ENCODE results near the gene TRIM56. TPM values are rescaled to one million over a fixed set of nuclear protein-coding genes. Genes with fewer than 3 reads are reported as not detected.

The TRIM56 gene
- total and polyA plus RNA-seq, 9 of the 15 experiments (the other 6 are each of a cell fraction or from before 2014, with no cell fraction given), result 2.0 to 29.7 (median 11.6) TPM

DNA sequence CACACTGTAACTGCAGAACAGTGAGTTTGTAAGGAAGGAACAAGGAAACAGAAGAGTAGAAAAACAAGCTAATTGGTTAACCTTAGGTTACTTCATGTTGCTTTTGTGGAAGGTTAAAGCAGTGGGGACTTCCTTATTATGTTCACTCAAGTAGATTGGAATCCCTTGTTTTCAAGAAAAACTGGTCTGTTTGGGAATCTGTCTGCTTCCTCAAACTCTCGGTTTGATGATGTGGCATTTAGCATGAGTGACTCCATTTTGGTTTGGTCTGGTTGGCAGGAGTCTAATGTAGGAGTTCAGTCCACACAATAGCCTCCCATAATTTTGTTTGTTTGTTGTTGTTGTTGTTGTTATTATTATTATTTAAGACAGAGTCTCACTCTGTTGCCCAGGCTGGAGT lies 3.8 kb upstream of the TRIM56 start (continued):
- TF ChIP-seq, protein P1, sequence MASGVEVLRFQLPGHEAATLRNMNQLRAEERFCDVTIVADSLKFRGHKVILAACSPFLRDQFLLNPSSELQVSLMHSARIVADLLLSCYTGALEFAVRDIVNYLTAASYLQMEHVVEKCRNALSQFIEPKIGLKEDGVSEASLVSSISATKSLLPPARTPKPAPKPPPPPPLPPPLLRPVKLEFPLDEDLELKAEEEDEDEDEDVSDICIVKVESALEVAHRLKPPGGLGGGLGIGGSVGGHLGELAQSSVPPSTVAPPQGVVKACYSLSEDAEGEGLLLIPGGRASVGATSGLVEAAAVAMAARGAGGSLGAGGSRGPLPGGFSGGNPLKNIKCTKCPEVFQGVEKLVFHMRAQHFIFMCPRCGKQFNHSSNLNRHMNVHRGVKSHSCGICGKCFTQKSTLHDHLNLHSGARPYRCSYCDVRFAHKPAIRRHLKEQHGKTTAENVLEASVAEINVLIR (CRISPR knock-in tag; IDR thresholded peaks at IDR 0.05), result 0 out of 2 replicates have a peak, but pooled peaks have one; percentile 30
- TF ChIP-seq SRSF9 (IDR thresholded peaks at IDR 0.05; ENCODE audit: borderline replicate concordance, low read depth, low read length), result no peak
- TF ChIP-seq NR2C1 (IDR thresholded peaks at IDR 0.05), result no peak
- peak; percentile 77 for TF ChIP-seq NR2C1 (tag; IDR thresholded peaks at IDR 0.05)
- TF ChIP-seq TEAD1 (CRISPR knock-in tag; IDR thresholded peaks at IDR 0.05), result peak in 1 of 2 experiments; percentile 76; a peak in 2 of 4 replicates
- TF ChIP-seq ZC3H8 (IDR thresholded peaks at IDR 0.05), result no peak
- TF ChIP-seq RUNX1 (IDR thresholded peaks at IDR 0.05; ENCODE audit: low read depth), result no peak
- peak; percentile 88 for TF ChIP-seq DMBX1 (CRISPR knock-in tag; IDR thresholded peaks at IDR 0.05; ENCODE audit: borderline replicate concordance)

DNA sequence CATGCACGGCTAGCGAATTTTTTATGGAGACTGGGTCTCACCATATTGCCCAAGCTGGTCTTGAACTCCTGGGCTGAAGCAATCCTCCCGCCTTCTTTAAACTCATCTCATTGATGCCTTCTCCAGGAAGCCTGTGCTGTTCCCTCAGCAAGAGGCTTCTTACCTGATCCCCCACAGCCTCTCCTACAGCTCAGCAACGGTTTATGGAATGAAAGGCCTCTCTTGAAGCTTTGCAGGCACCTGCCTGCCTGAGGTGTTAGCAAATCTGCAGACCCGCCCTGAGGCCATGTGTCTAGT lies 468 bp upstream of the TRIM56 start:
- CTCF ChIA-PET (ENCODE audit: low intra/inter-chr PET ratio), result interaction anchor here (0.5 kb wide), 1 partner anchor 45 kb away, joined by 3 read pairs; no protein-coding TSS in a partner anchor
- H3K9me1 ChIP-seq (ENCODE audit: control insufficient read depth, insufficient read depth, low read length), result no peaks in the 10 kb centered on the region
- DNase-seq (ENCODE audit: extremely low read depth in 1 of 4, low spot score in 3 of 4), result no peak
- no peaks in the 10 kb centered on the region; the same call in 1 of the 2 replicates for H4K20me1 ChIP-seq (replicated peaks; ENCODE audit: control insufficient read depth, insufficient read depth, low read length)
- H3K4me2 ChIP-seq (ENCODE audit: insufficient read depth, low read length), result peak overlapping the region; percentile 97
- FAIRE-seq, result no peak
- H3K9me3 ChIP-seq (replicated peaks; ENCODE audit: control insufficient read depth, insufficient read depth, low read depth, low read length), result no peaks in the 10 kb centered on the region
- peak overlapping the region; percentile 95 for H2AFZ ChIP-seq (ENCODE audit: low read depth, low read length)
- peaks cover 11 to 34% of the 10 kb centered on the region in 2 experiments; a peak in 4 of 5 replicates for H3K4me1 ChIP-seq (replicated peaks in 1 of 2; ENCODE audit: control insufficient read depth in 2 of 2, insufficient read depth in 2 of 2, low read length in 2 of 2)
- POLR2A ChIA-PET, result interaction anchor here (0.5 to 4.9 kb wide), 10 partner anchors 11 to 265 kb away, joined by 3 to 20 read pairs (median 3); no protein-coding TSS in a partner anchor
- peaks cover 21% of the 10 kb centered on the region for H3K79me2 ChIP-seq (ENCODE audit: control insufficient read depth, insufficient read depth, low read length)
- H3K27ac ChIP-seq (ENCODE audit: extremely low read depth, low read depth, low read length), result peak overlapping the region; percentile 93
- BruUV-seq (replicated peaks), result no TSS peak
- peaks cover 30% of the 10 kb centered on the region; the same call in 2 of the 3 replicates for H3K36me3 ChIP-seq (ENCODE audit: control insufficient read depth, insufficient read depth, low read length)
- ATAC-seq, result no peak
- peak overlapping the region; percentile 71; the same call in 1 of the 2 replicates for H3K4me3 ChIP-seq
- in situ Hi-C loops (cut with MboI), result no loop called here
- H3K27me3 ChIP-seq (ENCODE audit: control insufficient read depth in 2 of 2, insufficient read depth in 2 of 2, low read length in 2 of 2), result no peaks in the 10 kb centered on the region
- H3K9ac ChIP-seq (ENCODE audit: insufficient read depth in 1 of 2, low read depth in 2 of 2, low read length in 2 of 2), result peak overlapping the region; percentile 93 to 98; a peak in 3 of 4 replicates
- 48% methylated on average over 5 of the region's 5 CpGs for WGBS (ENCODE audit: insufficient coverage, low coverage, missing lambda C conversion rate)
- intact Hi-C loops (cut with micrococcal nuclease), result no loop called here
- no peak for TF ChIP-seq TBL1XR1 (IDR thresholded peaks at IDR 0.05; ENCODE audit: low read length in 2 of 2)
- TF ChIP-seq, protein P2, sequence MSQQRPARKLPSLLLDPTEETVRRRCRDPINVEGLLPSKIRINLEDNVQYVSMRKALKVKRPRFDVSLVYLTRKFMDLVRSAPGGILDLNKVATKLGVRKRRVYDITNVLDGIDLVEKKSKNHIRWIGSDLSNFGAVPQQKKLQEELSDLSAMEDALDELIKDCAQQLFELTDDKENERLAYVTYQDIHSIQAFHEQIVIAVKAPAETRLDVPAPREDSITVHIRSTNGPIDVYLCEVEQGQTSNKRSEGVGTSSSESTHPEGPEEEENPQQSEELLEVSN (IDR thresholded peaks at IDR 0.05; ENCODE audit: borderline replicate concordance in 1 of 2, extremely low read depth in 1 of 2, insufficient read depth in 1 of 2, insufficient read length in 1 of 2, low read depth in 1 of 2, low read length in 1 of 2, poor library complexity in 1 of 2, severe bottlenecking in 1 of 2), result peak in 1 of 2 experiments; percentile 61
- no peak for TF ChIP-seq MEF2A (IDR thresholded peaks at IDR 0.05; ENCODE audit: control insufficient read depth, low read depth, low read length)
- no peak for TF ChIP-seq CREB1 (IDR thresholded peaks at IDR 0.05)
- no peak for TF ChIP-seq CREB1 (CRISPR knock-in tag; IDR thresholded peaks at IDR 0.05)
- no peak for TF ChIP-seq RFX1 (IDR thresholded peaks at IDR 0.05)
- TF ChIP-seq, protein P3, sequence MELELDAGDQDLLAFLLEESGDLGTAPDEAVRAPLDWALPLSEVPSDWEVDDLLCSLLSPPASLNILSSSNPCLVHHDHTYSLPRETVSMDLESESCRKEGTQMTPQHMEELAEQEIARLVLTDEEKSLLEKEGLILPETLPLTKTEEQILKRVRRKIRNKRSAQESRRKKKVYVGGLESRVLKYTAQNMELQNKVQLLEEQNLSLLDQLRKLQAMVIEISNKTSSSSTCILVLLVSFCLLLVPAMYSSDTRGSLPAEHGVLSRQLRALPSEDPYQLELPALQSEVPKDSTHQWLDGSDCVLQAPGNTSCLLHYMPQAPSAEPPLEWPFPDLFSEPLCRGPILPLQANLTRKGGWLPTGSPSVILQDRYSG (tag; conservative IDR thresholded peaks at IDR 0.05; ENCODE audit: low read depth), result 0 out of 2 replicates have a peak, but pooled peaks have one; percentile 26
- peak; percentile 87 for TF ChIP-seq L3MBTL2 (IDR thresholded peaks at IDR 0.05)
- TF ChIP-seq CAMTA2 (CRISPR knock-in tag; conservative IDR thresholded peaks at IDR 0.05), result peak; percentile 80; the same call in 1 of the 2 replicates
- TF ChIP-seq, protein P4, sequence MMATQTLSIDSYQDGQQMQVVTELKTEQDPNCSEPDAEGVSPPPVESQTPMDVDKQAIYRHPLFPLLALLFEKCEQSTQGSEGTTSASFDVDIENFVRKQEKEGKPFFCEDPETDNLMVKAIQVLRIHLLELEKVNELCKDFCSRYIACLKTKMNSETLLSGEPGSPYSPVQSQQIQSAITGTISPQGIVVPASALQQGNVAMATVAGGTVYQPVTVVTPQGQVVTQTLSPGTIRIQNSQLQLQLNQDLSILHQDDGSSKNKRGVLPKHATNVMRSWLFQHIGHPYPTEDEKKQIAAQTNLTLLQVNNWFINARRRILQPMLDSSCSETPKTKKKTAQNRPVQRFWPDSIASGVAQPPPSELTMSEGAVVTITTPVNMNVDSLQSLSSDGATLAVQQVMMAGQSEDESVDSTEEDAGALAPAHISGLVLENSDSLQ (IDR thresholded peaks at IDR 0.05), result no peak
- 0 out of 2 replicates have a peak, but pooled peaks have one; percentile 6 for TF ChIP-seq SMAD4 (CRISPR knock-in tag; conservative IDR thresholded peaks at IDR 0.05)

All from K562 (cell line).